Right lobe of liver (tissue), 6 donors: ENCODE results near the gene TNIK. TPM values are rescaled to one million over a fixed set of nuclear protein-coding genes. Genes with fewer than 3 reads are reported as not detected.

Experiments
- ATAC-seq, 4 donors: fragments of 200-7000 bp; cut with Tn5 transposase; one replicate each; pipeline ENCODE4 v1.9.1; 2020; ENCODE audit warnings: mild to moderate bottlenecking in 4 of 4, moderate library complexity in 4 of 4
- DNase-seq, 3 donors: peaks; one replicate each; pipeline ENCODE4 v3.0.0-alpha.2; 2020
- H3K27ac ChIP-seq, 3 donors: fragments of 200-600 bp; one replicate each; pipeline ENCODE4 v1.8.0; 2022
- H3K27me3 ChIP-seq, 2 donors: fragments of 200-600 bp; one replicate each; pipeline ENCODE4 v1.8.0; 2022
- H3K36me3 ChIP-seq, 4 donors: fragments of 200-600 bp; sonication (generic) in 1 of 4; one replicate each; pipeline versions ENCODE4 v1.5.1 to v1.8.0; 2017 to 2022; ENCODE audit warnings: control low read depth in 1 of 4
- H3K4me1 ChIP-seq, 4 donors: fragments of 200-600 bp; sonication (generic) in 1 of 4; one replicate each; pipeline versions ENCODE4 v1.5.1 to v1.8.0; 2017 to 2022; ENCODE audit warnings: control low read depth in 1 of 4
- H3K4me3 ChIP-seq, 3 donors: fragments of 200-600 bp; one replicate each; pipeline ENCODE4 v1.8.0; 2022
- H3K9me3 ChIP-seq, 4 donors: fragments of 200-600 bp; sonication (generic) in 1 of 4; one replicate each; pipeline versions ENCODE4 v1.5.1 to v1.8.0; 2017 to 2022; ENCODE audit warnings: control low read depth in 1 of 4
- CTCF ChIP-seq, 4 donors: fragments of 200-600 bp in 3 of 4; fragments of 450-650 bp in 1 of 4; IDR thresholded peaks; one replicate each; pipeline versions ENCODE4 v1.5.1 to v1.8.0; 2016 to 2022; ENCODE audit warnings: antibody characterized with exemption in 4 of 4, mild to moderate bottlenecking in 2 of 4
- POLR2A ChIP-seq: fragments of 450-650 bp; IDR thresholded peaks from one replicate; pipeline ENCODE4 v1.6.1; 2017; ENCODE audit warnings: antibody characterized with exemption, mild to moderate bottlenecking
- WGBS: methylation state at CpG from one replicate; pipeline ENCODE4 v1.1.6; 2018; ENCODE audit warnings: low coverage, low lambda C conversion rate; ENCODE audit not compliant: insufficient coverage; ENCODE audit errors: missing lambda C conversion rate; 5-methylcytosine and 5-hydroxymethylcytosine counted together
- intact Hi-C, 2 donors: fragments of 100-400 bp; cut with DNase I; formaldehyde crosslinking; loops; one replicate each; pipeline versions ENCODE4 v1.11.2 to v1.14.1; 2022
- total RNA-seq, 6 experiments: library from RNA; depleted of rRNA in 2 of 6; stranded (reverse); fragments of >200 nt in 2 of 6; fragmentation: NEBNext Ultra II Directional in 3 of 6; extraction: Animal tissue kit (Norgen Biotek cat#: 25700) in 3 of 6; gene quantifications; one replicate each; pipeline versions ENCODE4 v1.1.0 to v1.2.4, GENCODE V29; 2016 to 2023
- donor health status: DM: no; HTN: yes; CAD: no.
- donor health status: DM: no; HTN: no; CAD: no.
- donor health status: DM: no; HTN: no; CAD: no.
- donor health status: DM: no; HTN: yes; CAD: no.
- donor health status: DM: no; HTN: yes; CAD: no.

TNIK gene
- total RNA-seq, 6 experiments from 2014 or later, result 5.2 to 8.0 (median 6.8) TPM

GRCh38 chr3:171366043-171366442 is 94.2 kb downstream of the TNIK start:
- WGBS, result 90% methylated on average over 1 of the region's 1 CpG
- intact Hi-C loops, result no loop called here

GRCh38 chr3:171365489-171365888 is 94.7 kb downstream of the TNIK start:
- ATAC-seq, result no peak
- no peak for TF ChIP-seq CTCF (IDR thresholded peaks at IDR 0.05)
- TF ChIP-seq POLR2A, result no peak
- Histone ChIP-seq H3K27me3 (no peaks in the 10 kb centered on the region), H3K36me3 (no peaks in the 10 kb centered on the region), H3K4me1 (no peaks in the 10 kb centered on the region), H3K4me3 (no peak overlapping the region), H3K9me3 (no peaks in the 10 kb centered on the region), H3K27ac (no peak overlapping the region)
- WGBS, result 76% methylated on average over 2 of the region's 2 CpGs
- intact Hi-C loops, result no loop called here
- no peak for DNase-seq

More at GRCh38 chr3:171366043-171366442, 94.2 kb downstream of the TNIK start:
- no peaks in the 10 kb centered on the region for H3K36me3 ChIP-seq
- H3K9me3 ChIP-seq, result no peaks in the 10 kb centered on the region
- ATAC-seq (no peak), DNase-seq (no peak)
- H3K27me3 ChIP-seq, result no peaks in the 10 kb centered on the region
- H3K27ac ChIP-seq, result no peak overlapping the region
- H3K4me1 ChIP-seq, result no peaks in the 10 kb centered on the region
- H3K4me3 ChIP-seq, result no peak overlapping the region
- TF ChIP-seq CTCF (IDR thresholded peaks at IDR 0.05) (no peak), POLR2A (no peak)

- no peak for TF ChIP-seq CTCF (IDR thresholded peaks at IDR 0.05)
- no peak for TF ChIP-seq POLR2A
- ATAC-seq (no peak), DNase-seq (no peak)
- intact Hi-C loops, result no loop called here
- Histone ChIP-seq H3K9me3 (no peaks in the 10 kb centered on the region), H3K27ac (no peak overlapping the region), H3K27me3 (no peaks in the 10 kb centered on the region), H3K4me3 (no peak overlapping the region), H3K4me1 (peaks cover 0 to 3% (median 0%) of the 10 kb centered on the region in 4 donors), H3K36me3 (no peaks in the 10 kb centered on the region)
Measured at GRCh38 chr3:171364500-171364899, 95.7 kb downstream of the TNIK start.

- intact Hi-C loops, result no loop called here
Measured at GRCh38 chr3:171363202-171363601, 97.0 kb downstream of the TNIK start.

More at GRCh38 chr3:171363202-171363601, 97.0 kb downstream of the TNIK start:
- Histone ChIP-seq H3K4me1 (peaks cover 0 to 13% (median 0%) of the 10 kb centered on the region in 4 donors), H3K27ac (no peak overlapping the region), H3K27me3 (no peaks in the 10 kb centered on the region), H3K36me3 (no peaks in the 10 kb centered on the region), H3K9me3 (no peaks in the 10 kb centered on the region), H3K4me3 (no peak overlapping the region)
- DNase-seq, result no peak
- 96% methylated on average over 2 of the region's 2 CpGs for WGBS
- TF ChIP-seq CTCF (IDR thresholded peaks at IDR 0.05) (no peak), POLR2A (no peak)
- ATAC-seq, result no peak
